H1 (cell line): Measurements from ENCODE around the gene MYRIP. TPM values are rescaled to one million over a fixed set of nuclear protein-coding genes. Genes with fewer than 3 reads are reported as not detected.

Experiments used
- CTCF ChIP-seq, 3 experiments: IDR thresholded peaks; 1 replicate in 2 of 3; 2 replicates in 1 of 3; pipeline versions ENCODE4 v1.5.1 to v1.6.1; 2011; ENCODE audit warnings: low read length in 3 of 3, mild to moderate bottlenecking in 3 of 3, inconsistent platforms in 2 of 3, low read depth in 1 of 3, moderate library complexity in 1 of 3; ENCODE audit not compliant: insufficient read depth in 1 of 3; ENCODE audit errors: control extremely low read depth in 1 of 3
- HDAC2 ChIP-seq, 2 experiments: fragments of 300-600 bp in 1 of 2; sonication (generic) in 1 of 2; IDR thresholded peaks; 2 replicates each; pipeline ENCODE4 v1.6.1; 2011 to 2012; ENCODE audit warnings: low read depth in 2 of 2, low read length in 2 of 2, mild to moderate bottlenecking in 2 of 2, moderate library complexity in 2 of 2, borderline replicate concordance in 1 of 2, inconsistent platforms in 1 of 2
- YY1 ChIP-seq: IDR thresholded peaks from 2 replicates; pipeline ENCODE4 v1.6.1; 2011; ENCODE audit warnings: low read depth, mild to moderate bottlenecking, low read length
- polyA plus RNA-seq, 7 experiments: library from polyadenylated mRNA; depleted of rRNA in 3 of 7; stranded (reverse) in 5 of 7; unstranded in 2 of 7; fragments of >200 nt in 5 of 7; fragments of 200-250 nt in 2 of 7; gene quantifications; 1 replicate in 5 of 7; 2 replicates in 1 of 7; 4 replicates in 1 of 7; pipeline versions ENCODE4 v1.2.1 to v1.2.3, GENCODE V29; 2011 to 2013; ENCODE audit warnings: missing spikeins in 2 of 7, mixed read lengths in 2 of 7
- total RNA-seq: library from RNA; stranded (reverse); fragmentation: NEBNext Ultra II Directional; extraction: Animal tissue kit (Norgen Biotek cat#: 25700); gene quantifications from 2 replicates; pipeline ENCODE4 v1.2.1, GENCODE V29; 2021

Gene MYRIP
- total and polyA plus RNA-seq, 2 of the 8 experiments (the other 6 are each of a cell fraction or from before 2014, with no cell fraction given), result 0.54 to 4.3 TPM

- no peak for TF ChIP-seq CTCF (IDR thresholded peaks at IDR 0.05; ENCODE audit: control extremely low read depth in 1 of 3, insufficient read depth in 1 of 3, low read depth in 1 of 3, low read length in 3 of 3)
- no peak for TF ChIP-seq HDAC2 (IDR thresholded peaks at IDR 0.05; ENCODE audit: borderline replicate concordance in 1 of 2, low read depth in 2 of 2, low read length in 2 of 2)
- TF ChIP-seq YY1, result no peak
Measured at GRCh38 chr3:39879581-39879980, 70.2 kb downstream of the MYRIP start (continued).
